ENCODE measurements around the gene EXOSC7. TPM values are rescaled to one million over a fixed set of nuclear protein-coding genes. Genes with fewer than 3 reads are reported as not detected.

EXOSC7 gene
- total RNA-seq, 2 experiments from 2014 or later: 28.1 to 28.4 TPM

DNA sequence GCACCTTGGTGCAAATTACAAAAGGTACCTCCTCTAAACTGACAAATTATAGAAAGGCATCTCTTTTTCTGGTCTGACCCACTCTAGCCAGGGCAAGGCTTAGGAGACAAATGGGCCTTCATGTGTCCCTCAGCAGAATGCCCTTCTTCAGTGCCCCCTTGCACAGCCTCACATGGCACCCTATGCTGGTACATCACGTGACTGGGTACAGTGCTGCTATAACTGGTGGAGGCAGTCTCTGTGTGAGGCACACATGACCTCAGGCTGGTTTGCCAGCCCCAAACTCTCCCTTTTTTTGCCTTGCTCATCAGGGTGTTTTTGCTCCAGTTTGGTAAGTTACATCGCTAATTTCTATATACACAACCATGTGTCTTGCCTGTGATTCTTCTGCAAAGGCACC is 53.2 kb downstream of the EXOSC7 start:
- intact Hi-C loops (cut with DNase I, micrococcal nuclease): no loop called here
- H3K36me3 Mint-ChIP-seq (ENCODE audit: low read depth): no peaks in the 10 kb centered on the region
- Histone ChIP-seq H3K9me3 (ENCODE audit: control insufficient read depth in 1 of 2, insufficient read depth in 1 of 2, low read length in 2 of 2) (no peaks in the 10 kb centered on the region), H3K27ac (ENCODE audit: low read depth in 1 of 2, low read length in 2 of 2) (no peak overlapping the region), H3K27me3 (ENCODE audit: control insufficient read depth in 1 of 2, insufficient read depth in 2 of 2, low read length in 2 of 2) (no peaks in the 10 kb centered on the region), H3K36me3 (ENCODE audit: insufficient read depth, low read length) (no peaks in the 10 kb centered on the region), H3K4me1 (ENCODE audit: insufficient read depth, low read length) (peaks cover 3% of the 10 kb centered on the region), H3K4me3 (ENCODE audit: low read length) (no peak overlapping the region)
- POLR2A ChIA-PET: no interaction called here
- no peaks in the 10 kb centered on the region for H3K9me3 Mint-ChIP-seq
- CTCF ChIA-PET: interaction anchor here (1.4 kb wide), 1 partner anchor 14 kb away, joined by 4 read pairs; no protein-coding TSS in a partner anchor
- H3K27ac Mint-ChIP-seq: no peak overlapping the region
- ATAC-seq (ENCODE audit: poor library complexity) (no peak), DNase-seq (no peak)
- H3K27me3 Mint-ChIP-seq: peaks cover 27% of the 10 kb centered on the region
- no peak for TF ChIP-seq CTCF (IDR thresholded peaks at IDR 0.05)
- H3K4me1 Mint-ChIP-seq (ENCODE audit: low read depth): peaks cover 8% of the 10 kb centered on the region
- no peak overlapping the region for H3K4me3 Mint-ChIP-seq

- Mint-ChIP-seq H3K36me3 (ENCODE audit: low read depth) (no peaks in the 10 kb centered on the region), H3K27ac (no peak overlapping the region), H3K9me3 (no peaks in the 10 kb centered on the region), H3K27me3 (peaks cover 31% of the 10 kb centered on the region), H3K4me1 (ENCODE audit: low read depth) (peaks cover 12% of the 10 kb centered on the region), H3K4me3 (no peak overlapping the region)
- no peak overlapping the region for H3K27ac ChIP-seq (ENCODE audit: low read depth in 1 of 2, low read length in 2 of 2)
- CTCF ChIA-PET: interaction anchor here (1.4 kb wide), 1 partner anchor 14 kb away, joined by 4 read pairs; no protein-coding TSS in a partner anchor
- no peaks in the 10 kb centered on the region for H3K36me3 ChIP-seq (ENCODE audit: insufficient read depth, low read length)
- DNase-seq (no peak), ATAC-seq (ENCODE audit: poor library complexity) (no peak)
- intact Hi-C loops (cut with DNase I, micrococcal nuclease): loop anchor here in 1 of 2 experiments (10.0 kb wide), 1 partner anchor 1045 kb away; no protein-coding TSS in a partner anchor
- TF ChIP-seq CTCF (IDR thresholded peaks at IDR 0.05): no peak
- H3K4me3 ChIP-seq (ENCODE audit: low read length): no peak overlapping the region
- peaks cover 6% of the 10 kb centered on the region for H3K4me1 ChIP-seq (ENCODE audit: insufficient read depth, low read length)
- H3K27me3 ChIP-seq (ENCODE audit: control insufficient read depth in 1 of 2, insufficient read depth in 2 of 2, low read length in 2 of 2): no peaks in the 10 kb centered on the region
- no peaks in the 10 kb centered on the region for H3K9me3 ChIP-seq (ENCODE audit: control insufficient read depth in 1 of 2, insufficient read depth in 1 of 2, low read length in 2 of 2)
- POLR2A ChIA-PET: no interaction called here
Observed at GRCh38 chr3:45029661-45030060, 53.6 kb downstream of the EXOSC7 start.

- Histone ChIP-seq H3K9me3 (ENCODE audit: control insufficient read depth in 1 of 2, insufficient read depth in 1 of 2, low read length in 2 of 2) (no peaks in the 10 kb centered on the region), H3K4me3 (ENCODE audit: low read length) (no peak overlapping the region), H3K4me1 (ENCODE audit: insufficient read depth, low read length) (peaks cover 25% of the 10 kb centered on the region), H3K27ac (ENCODE audit: low read depth in 1 of 2, low read length in 2 of 2) (no peak overlapping the region), H3K36me3 (ENCODE audit: insufficient read depth, low read length) (no peaks in the 10 kb centered on the region), H3K27me3 (ENCODE audit: control insufficient read depth in 1 of 2, insufficient read depth in 2 of 2, low read length in 2 of 2) (peaks cover under 1% of the 10 kb centered on the region in 2 experiments)
- ChIA-PET CTCF (interaction anchor here (1.4 kb wide), 1 partner anchor 15 kb away, joined by 3 read pairs; no protein-coding TSS in a partner anchor), POLR2A (interaction anchor here (1.8 kb wide), 1 partner anchor 11 kb away, joined by 4 read pairs; no protein-coding TSS in a partner anchor)
- intact Hi-C loops (cut with DNase I, micrococcal nuclease): loop anchor here in 1 of 2 experiments (10.0 kb wide), 1 partner anchor 1043 kb away; no protein-coding TSS in a partner anchor
- TF ChIP-seq CTCF (IDR thresholded peaks at IDR 0.05): no peak
- Mint-ChIP-seq H3K27ac (no peak overlapping the region), H3K4me3 (no peak overlapping the region), H3K9me3 (no peaks in the 10 kb centered on the region), H3K27me3 (peaks cover 50% of the 10 kb centered on the region), H3K4me1 (ENCODE audit: low read depth) (peaks cover 30% of the 10 kb centered on the region), H3K36me3 (ENCODE audit: low read depth) (no peaks in the 10 kb centered on the region)
- DNase-seq (no peak), ATAC-seq (ENCODE audit: poor library complexity) (no peak)
Observed at GRCh38 chr3:45031531-45031930, 55.5 kb downstream of the EXOSC7 start.
